GM19397 (cell line): ENCODE measurements around the gene NLRP8.
"Not testable (repeated sequence)": the region's sequence is repeated elsewhere in the genome, so short reads cannot be mapped to it uniquely, and the experiment has no call there.

Experiments used
- ATAC-seq: cut with Tn5 transposase; IDR thresholded peaks from one replicate; pipeline ENCODE4 v1.9.1; 2021; ENCODE audit warnings: mild to moderate bottlenecking, moderate library complexity; ENCODE audit not compliant: unreplicated experiment

The NLRP8 gene

GRCh38 chr19:55947532-55947931 is at the start of gene NLRP8:
Gene NLRP8 (plus strand): TSS chr19:55947832.
- ATAC-seq, result no peak

- ATAC-seq, result no peak
These were observed 48.7 kb upstream of the NLRP8 start for GRCh38 chr19:55898911-55899310.

- ATAC-seq, result no peak
These were observed 46.1 kb upstream of the NLRP8 start for GRCh38 chr19:55901369-55902079.

- no peak for ATAC-seq
These were observed 45.4 kb upstream of the NLRP8 start for GRCh38 chr19:55902080-55902751.

GRCh38 chr19:55907286-55907685 is 40.3 kb upstream of the NLRP8 start:
- ATAC-seq, result no peak

GRCh38 chr19:55907746-55908145 is 39.9 kb upstream of the NLRP8 start:
- ATAC-seq, result no peak

- ATAC-seq, result no peak
These were observed 37.8 kb upstream of the NLRP8 start for GRCh38 chr19:55909801-55910200.

- ATAC-seq, result no peak
These were observed 34.7 kb upstream of the NLRP8 start for GRCh38 chr19:55912916-55913315.

- ATAC-seq, result no peak
These were observed 33.9 kb upstream of the NLRP8 start for GRCh38 chr19:55913643-55914268.

- ATAC-seq, result no peak
These were observed 24.1 kb upstream of the NLRP8 start for GRCh38 chr19:55923556-55923955.

- ATAC-seq, result no peak
These were observed 19.6 kb upstream of the NLRP8 start for GRCh38 chr19:55927991-55928390.

- not testable (repeated sequence) for ATAC-seq
These were observed 18.4 kb upstream of the NLRP8 start for GRCh38 chr19:55929258-55929657.

GRCh38 chr19:55930996-55931515 is 16.6 kb upstream of the NLRP8 start:
- ATAC-seq, result no peak

GRCh38 chr19:55931936-55932386 is 15.7 kb upstream of the NLRP8 start, which contains the start of gene NLRP13:
Gene NLRP13 (minus strand): TSS chr19:55932336. CDS start chr19:55932311, 25 bp downstream.
- no peak for ATAC-seq

- no peak for ATAC-seq
These were observed 12.4 kb upstream of the NLRP8 start for GRCh38 chr19:55935206-55935605.

- no peak for ATAC-seq
These were observed 8.4 kb upstream of the NLRP8 start for GRCh38 chr19:55939206-55939605.

GRCh38 chr19:55940306-55940705 is 7.3 kb upstream of the NLRP8 start:
- no peak for ATAC-seq

GRCh38 chr19:55950566-55950965 is 2.9 kb downstream of the NLRP8 start:
- not testable (repeated sequence) for ATAC-seq

GRCh38 chr19:55956431-55956830 is 8.8 kb downstream of the NLRP8 start:
- no peak for ATAC-seq

GRCh38 chr19:55958356-55958755 is 10.7 kb downstream of the NLRP8 start:
- no peak for ATAC-seq

- ATAC-seq, result no peak
These were observed 12.5 kb downstream of the NLRP8 start for GRCh38 chr19:55959996-55960675.
